Astrocyte (in vitro differentiated cells and primary cell): ENCODE results near the gene VAV2. TPM values are rescaled to one million over a fixed set of nuclear protein-coding genes. Genes with fewer than 3 reads are reported as not detected.
A peak's percentile ranks its signal among the peaks of the same experiment; 100 is the strongest.

Experiments
- DNase-seq: peaks from one replicate; pipeline ENCODE4 v3.0.0-alpha.2; 2010; ENCODE audit warnings: low read depth
- FAIRE-seq: peaks from 2 replicates; lab custom pipeline; 2011; peaks lifted over from hg19 to GRCh38; lab: Jason Lieb, UNC
- H2AFZ ChIP-seq: 2 replicates; pipeline ENCODE4 v1.6.0; 2012; ENCODE audit warnings: low read depth, low read length, inconsistent platforms
- H3K27ac ChIP-seq: 2 replicates; pipeline ENCODE4 v1.5.1; 2011; ENCODE audit warnings: low read depth, low read length, inconsistent platforms
- H3K27me3 ChIP-seq: 2 replicates; pipeline ENCODE4 v1.6.0; 2011; ENCODE audit warnings: low read length, inconsistent platforms; ENCODE audit not compliant: insufficient read depth
- H3K36me3 ChIP-seq: 2 replicates; pipeline ENCODE4 v1.5.1; 2011; ENCODE audit warnings: low read length, inconsistent platforms; ENCODE audit not compliant: insufficient read depth
- H3K4me1 ChIP-seq: 2 replicates; pipeline ENCODE4 v1.5.1; 2011; ENCODE audit warnings: low read length, inconsistent platforms; ENCODE audit not compliant: insufficient read depth
- H3K4me2 ChIP-seq: 2 replicates; pipeline ENCODE4 v1.6.0; 2012; ENCODE audit warnings: low read length, inconsistent platforms
- H3K4me3 ChIP-seq: 2 replicates; pipeline ENCODE4 v1.5.1; 2011; ENCODE audit warnings: low read depth, mild to moderate bottlenecking, low read length, inconsistent platforms; ENCODE audit not compliant: insufficient read depth
- H3K79me2 ChIP-seq: 2 replicates; pipeline ENCODE4 v1.6.0; 2012; ENCODE audit warnings: mild to moderate bottlenecking, low read length, inconsistent platforms; ENCODE audit not compliant: insufficient read depth
- H3K9ac ChIP-seq: 2 replicates; pipeline ENCODE4 v1.6.0; 2012; ENCODE audit warnings: mild to moderate bottlenecking, low read length, inconsistent platforms
- H3K9me3 ChIP-seq: 2 replicates; pipeline ENCODE4 v1.5.1; 2012; ENCODE audit warnings: low read depth, mild to moderate bottlenecking, low read length, inconsistent platforms; ENCODE audit not compliant: insufficient read depth
- H4K20me1 ChIP-seq: 2 replicates; pipeline ENCODE4 v1.6.0; 2012; ENCODE audit warnings: low read length, inconsistent platforms; ENCODE audit not compliant: insufficient read depth
- H3K27ac Mint-ChIP-seq: one replicate; pipeline ENCODE4 v1.8.0; 2021; ENCODE audit warnings: mild to moderate bottlenecking, mixed read lengths; ENCODE audit not compliant: unreplicated experiment
- H3K27me3 Mint-ChIP-seq: one replicate; pipeline ENCODE4 v1.8.0; 2021; ENCODE audit warnings: low read depth, mixed read lengths; ENCODE audit not compliant: unreplicated experiment
- H3K36me3 Mint-ChIP-seq: one replicate; pipeline ENCODE4 v1.8.0; 2021; ENCODE audit warnings: low read depth, mixed read lengths; ENCODE audit not compliant: unreplicated experiment
- H3K4me1 Mint-ChIP-seq: one replicate; pipeline ENCODE4 v1.8.0; 2021; ENCODE audit warnings: low read depth, mixed read lengths; ENCODE audit not compliant: unreplicated experiment
- H3K4me3 Mint-ChIP-seq: one replicate; pipeline ENCODE4 v1.8.0; 2021; ENCODE audit warnings: mild to moderate bottlenecking, moderate library complexity, mixed read lengths; ENCODE audit not compliant: unreplicated experiment
- H3K9me3 Mint-ChIP-seq: one replicate; pipeline ENCODE4 v1.8.0; 2021; ENCODE audit warnings: mild to moderate bottlenecking, mixed read lengths; ENCODE audit not compliant: unreplicated experiment
- EZH2 ChIP-seq: IDR thresholded peaks from 2 replicates; pipeline ENCODE4 v1.6.1; 2012; ENCODE audit warnings: mild to moderate bottlenecking, low read length, inconsistent platforms; ENCODE audit not compliant: insufficient read depth
- total RNA-seq: library from RNA; stranded (reverse); gene quantifications from 2 replicates; pipeline ENCODE4 v1.2.1, GENCODE V29; 2021
- TF ChIP-seq, protein P1 (sequence below): IDR thresholded peaks from 2 replicates; pipeline ENCODE4 v1.5.1; 2011; ENCODE audit warnings: low read depth, mild to moderate bottlenecking, inconsistent platforms, low read length, moderate library complexity; ENCODE audit not compliant: insufficient read depth

Gene VAV2
- total RNA-seq, 1 donor from 2014 or later: 36.5 TPM

GRCh38 chr9:133869674-133870405 lies 122.3 kb downstream of the VAV2 start:
- Histone ChIP-seq H3K9ac (no peak overlapping the region), H3K4me3 (no peak overlapping the region), H3K36me3 (no peaks in the 10 kb centered on the region), H3K79me2 (peaks cover 72% of the 10 kb centered on the region), H4K20me1 (peaks cover 34% of the 10 kb centered on the region), H3K4me2 (no peak overlapping the region), H2AFZ (no peak overlapping the region), H3K27ac (no peak overlapping the region), H3K9me3 (no peaks in the 10 kb centered on the region), H3K4me1 (peaks cover 25% of the 10 kb centered on the region), H3K27me3 (no peaks in the 10 kb centered on the region)
- Mint-ChIP-seq H3K36me3 (peaks cover 14% of the 10 kb centered on the region), H3K27me3 (no peaks in the 10 kb centered on the region), H3K27ac (peak overlapping the region; percentile 81), H3K4me3 (no peak overlapping the region), H3K4me1 (peaks cover 24% of the 10 kb centered on the region), H3K9me3 (peaks cover 5% of the 10 kb centered on the region)
- DNase-seq (peak; percentile 58), FAIRE-seq (no peak)
- TF ChIP-seq EZH2: no peak
- TF ChIP-seq, protein P1, sequence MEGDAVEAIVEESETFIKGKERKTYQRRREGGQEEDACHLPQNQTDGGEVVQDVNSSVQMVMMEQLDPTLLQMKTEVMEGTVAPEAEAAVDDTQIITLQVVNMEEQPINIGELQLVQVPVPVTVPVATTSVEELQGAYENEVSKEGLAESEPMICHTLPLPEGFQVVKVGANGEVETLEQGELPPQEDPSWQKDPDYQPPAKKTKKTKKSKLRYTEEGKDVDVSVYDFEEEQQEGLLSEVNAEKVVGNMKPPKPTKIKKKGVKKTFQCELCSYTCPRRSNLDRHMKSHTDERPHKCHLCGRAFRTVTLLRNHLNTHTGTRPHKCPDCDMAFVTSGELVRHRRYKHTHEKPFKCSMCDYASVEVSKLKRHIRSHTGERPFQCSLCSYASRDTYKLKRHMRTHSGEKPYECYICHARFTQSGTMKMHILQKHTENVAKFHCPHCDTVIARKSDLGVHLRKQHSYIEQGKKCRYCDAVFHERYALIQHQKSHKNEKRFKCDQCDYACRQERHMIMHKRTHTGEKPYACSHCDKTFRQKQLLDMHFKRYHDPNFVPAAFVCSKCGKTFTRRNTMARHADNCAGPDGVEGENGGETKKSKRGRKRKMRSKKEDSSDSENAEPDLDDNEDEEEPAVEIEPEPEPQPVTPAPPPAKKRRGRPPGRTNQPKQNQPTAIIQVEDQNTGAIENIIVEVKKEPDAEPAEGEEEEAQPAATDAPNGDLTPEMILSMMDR: no peak

- Histone ChIP-seq H3K4me1 (peaks cover 8% of the 10 kb centered on the region), H4K20me1 (peaks cover 49% of the 10 kb centered on the region), H3K9me3 (no peaks in the 10 kb centered on the region), H3K27ac (no peak overlapping the region), H3K36me3 (no peaks in the 10 kb centered on the region), H3K27me3 (no peaks in the 10 kb centered on the region), H2AFZ (no peak overlapping the region), H3K79me2 (peaks cover 85% of the 10 kb centered on the region), H3K4me3 (no peak overlapping the region), H3K4me2 (no peak overlapping the region), H3K9ac (no peak overlapping the region)
- no peak for TF ChIP-seq EZH2
- TF ChIP-seq, protein P1: no peak
- Mint-ChIP-seq H3K36me3 (peaks cover 24% of the 10 kb centered on the region), H3K9me3 (peaks cover 5% of the 10 kb centered on the region), H3K27me3 (no peaks in the 10 kb centered on the region), H3K27ac (peak overlapping the region; percentile 77), H3K4me1 (peaks cover 16% of the 10 kb centered on the region), H3K4me3 (no peak overlapping the region)
- DNase-seq: no peak
- no peak for FAIRE-seq
Measured at GRCh38 chr9:133868203-133868602, 123.9 kb downstream of the VAV2 start.

DNA sequence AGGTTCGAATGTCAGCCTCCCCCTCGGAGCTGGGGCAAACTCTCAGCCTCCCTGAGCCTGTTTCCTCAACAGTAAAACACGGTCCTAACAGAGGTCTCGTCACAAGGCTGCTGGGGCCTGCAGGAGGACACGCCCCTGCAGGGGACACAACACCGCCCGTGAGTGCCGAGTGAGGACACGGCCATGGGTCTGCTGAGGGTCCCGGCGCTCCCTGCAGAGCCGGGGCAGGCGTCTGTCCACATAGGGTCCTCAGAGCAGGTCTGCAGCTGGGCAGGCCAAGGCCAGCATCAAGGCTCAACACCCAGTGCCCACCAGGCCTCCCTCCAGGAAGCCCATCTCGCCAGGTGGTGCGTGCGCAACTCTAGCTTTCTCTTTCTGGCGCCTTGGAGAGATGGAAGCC lies 125.2 kb downstream of the VAV2 start:
- DNase-seq (no peak), FAIRE-seq (no peak)
- Histone ChIP-seq H3K27me3 (no peaks in the 10 kb centered on the region), H4K20me1 (peaks cover 62% of the 10 kb centered on the region), H3K36me3 (no peaks in the 10 kb centered on the region), H3K9ac (no peak overlapping the region), H2AFZ (no peak overlapping the region), H3K4me1 (peaks cover 3% of the 10 kb centered on the region), H3K4me2 (no peak overlapping the region), H3K4me3 (no peak overlapping the region), H3K27ac (no peak overlapping the region), H3K9me3 (no peaks in the 10 kb centered on the region), H3K79me2 (peaks cover 89% of the 10 kb centered on the region)
- TF ChIP-seq EZH2: no peak
- TF ChIP-seq, protein P1: no peak
- Mint-ChIP-seq H3K4me3 (no peak overlapping the region), H3K9me3 (peaks cover 5% of the 10 kb centered on the region), H3K36me3 (peaks cover 24% of the 10 kb centered on the region), H3K27me3 (no peaks in the 10 kb centered on the region), H3K4me1 (peaks cover 17% of the 10 kb centered on the region), H3K27ac (no peak overlapping the region)
